ENCODE data around the gene SPATA9.

The SPATA9 gene

DNA sequence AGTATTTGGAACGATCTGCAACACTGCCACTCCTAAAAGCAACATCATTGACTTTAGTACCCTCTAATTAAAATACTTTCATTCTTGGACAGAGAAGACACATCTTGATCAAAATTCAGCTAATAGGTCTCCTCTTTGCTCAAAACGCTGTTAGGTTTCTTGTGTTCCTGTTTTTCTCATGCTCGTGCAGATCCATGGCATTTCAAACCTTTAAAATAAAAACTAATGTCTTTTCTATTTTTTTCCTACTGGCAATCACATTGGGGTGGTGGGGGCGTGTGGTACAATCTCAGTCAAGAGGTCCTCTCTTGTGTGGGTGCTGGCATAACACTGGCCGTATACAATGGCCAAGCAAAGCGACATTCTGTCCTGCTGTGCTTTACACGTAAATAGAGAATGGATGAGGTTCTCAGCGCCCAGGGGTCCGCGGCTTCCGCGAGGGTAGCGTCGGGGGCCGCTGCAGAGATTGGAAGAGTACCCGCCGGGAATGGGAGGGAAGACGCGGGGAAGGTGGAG lies 63.2 kb downstream of the SPATA9 start:
- DNase-seq (ENCODE audit: low spot score) = no peak

DNA sequence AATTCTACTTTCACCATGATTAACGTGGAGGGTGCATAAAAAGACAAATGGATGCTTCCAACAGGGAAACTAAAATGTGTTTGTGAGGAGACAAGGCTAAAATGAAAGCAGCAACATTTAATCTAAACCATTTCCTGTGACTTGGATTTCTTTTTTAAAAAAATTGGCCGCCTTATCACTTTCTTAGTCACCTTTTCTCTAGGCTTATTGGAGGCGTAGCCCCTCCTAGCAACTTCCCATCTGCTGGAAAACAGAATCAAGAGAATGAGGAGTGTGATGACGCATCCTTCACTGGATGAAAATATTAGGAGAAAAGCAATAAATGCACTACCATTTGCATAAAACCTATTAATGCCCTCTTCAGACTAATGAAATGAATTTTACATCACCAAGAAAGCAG lies 63.7 kb downstream of the SPATA9 start:
- peak; percentile 55 for DNase-seq (ENCODE audit: low spot score)

DNA sequence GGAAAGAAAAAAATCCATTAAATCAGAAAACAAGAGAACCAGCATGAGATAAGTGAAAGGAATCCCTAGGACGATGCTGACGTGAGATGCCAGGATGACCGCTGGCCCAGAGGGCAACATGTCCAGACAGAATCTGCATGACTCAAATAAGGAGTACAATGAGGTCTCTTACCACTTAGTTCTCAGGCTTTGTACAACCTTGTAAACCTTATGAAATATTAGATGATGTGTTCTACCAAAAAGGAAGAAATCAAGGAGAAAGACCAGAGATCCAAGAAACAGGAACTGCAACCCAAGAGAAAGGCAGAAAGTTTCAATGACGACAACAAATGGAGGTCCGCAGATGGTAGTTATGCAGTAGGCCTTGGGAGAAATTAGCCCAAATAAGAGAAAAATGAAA lies 65.7 kb downstream of the SPATA9 start:
- DNase-seq (ENCODE audit: low spot score) = no peak

DNA sequence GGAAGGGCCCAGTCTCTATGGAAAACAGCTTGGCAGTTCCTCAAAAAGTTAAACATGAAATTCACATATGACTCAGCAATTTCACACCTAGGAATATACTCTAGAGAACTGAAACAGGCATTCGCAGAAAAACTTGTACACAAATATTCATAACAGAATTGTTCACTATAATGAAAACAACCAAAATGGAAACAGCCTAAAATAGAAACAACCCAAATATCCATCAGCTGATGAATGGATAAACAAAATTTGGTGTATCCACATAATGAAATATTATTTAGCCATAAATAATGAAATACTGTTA lies 67.7 kb downstream of the SPATA9 start:
- DNase-seq (ENCODE audit: low spot score) = no peak

DNA sequence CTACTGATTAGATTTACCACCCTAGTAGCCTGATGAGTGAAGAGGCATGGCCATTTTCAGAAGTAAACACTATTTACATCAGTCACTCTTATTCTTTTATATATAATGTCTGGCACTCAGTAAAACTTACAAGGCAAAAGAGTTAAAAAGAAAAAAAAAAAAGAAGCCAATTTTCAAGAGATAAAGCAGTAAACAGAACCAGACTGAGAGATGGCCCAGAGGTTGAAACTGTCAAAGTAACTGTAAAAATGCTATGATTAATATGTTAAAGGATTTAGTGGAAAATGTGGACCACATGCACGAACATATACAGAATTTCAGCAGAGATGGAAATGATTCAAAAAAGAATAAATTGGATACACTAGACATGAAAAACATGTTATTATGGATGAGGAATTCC lies 69.3 kb downstream of the SPATA9 start:
- DNase-seq (ENCODE audit: low spot score) = no peak

DNA sequence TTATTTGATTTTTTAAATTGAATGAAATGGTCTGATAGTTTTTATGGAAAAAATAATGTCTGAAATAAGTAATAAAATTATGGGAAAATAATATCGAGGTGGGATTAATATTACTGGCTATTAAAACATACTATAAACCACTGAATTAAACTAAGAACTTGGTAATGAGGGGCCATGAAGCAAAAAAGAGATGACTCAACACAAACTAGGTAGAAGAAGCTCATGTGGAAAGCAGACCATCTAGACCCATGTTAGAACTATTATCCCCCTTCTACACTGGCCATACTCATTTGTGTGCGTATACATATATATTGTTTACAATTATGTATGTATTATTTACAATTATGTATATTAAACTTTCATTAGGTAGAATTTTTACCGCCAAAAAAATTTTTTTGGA lies 71.4 kb downstream of the SPATA9 start:
- DNase-seq (ENCODE audit: low spot score) = no peak

DNA sequence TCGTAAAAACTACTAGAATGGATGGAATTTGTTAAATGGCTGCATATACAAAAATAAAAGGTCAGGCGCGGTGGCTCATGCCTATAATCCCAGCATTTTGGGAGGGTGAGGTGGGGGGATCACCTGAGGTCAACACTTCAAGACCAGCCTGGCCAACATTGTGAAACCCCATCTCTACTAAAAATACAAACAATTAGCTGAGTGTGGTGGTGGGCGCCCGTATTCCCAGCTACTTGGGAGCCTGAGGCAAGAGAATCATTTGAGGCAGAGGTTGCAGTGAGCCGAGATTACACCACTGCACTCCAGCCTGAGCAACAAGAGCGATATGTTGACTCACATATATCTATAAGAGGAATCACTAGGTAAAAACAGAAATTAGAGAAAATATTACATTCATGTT lies 72.2 kb downstream of the SPATA9 start:
- DNase-seq (ENCODE audit: low spot score) = no peak

DNA sequence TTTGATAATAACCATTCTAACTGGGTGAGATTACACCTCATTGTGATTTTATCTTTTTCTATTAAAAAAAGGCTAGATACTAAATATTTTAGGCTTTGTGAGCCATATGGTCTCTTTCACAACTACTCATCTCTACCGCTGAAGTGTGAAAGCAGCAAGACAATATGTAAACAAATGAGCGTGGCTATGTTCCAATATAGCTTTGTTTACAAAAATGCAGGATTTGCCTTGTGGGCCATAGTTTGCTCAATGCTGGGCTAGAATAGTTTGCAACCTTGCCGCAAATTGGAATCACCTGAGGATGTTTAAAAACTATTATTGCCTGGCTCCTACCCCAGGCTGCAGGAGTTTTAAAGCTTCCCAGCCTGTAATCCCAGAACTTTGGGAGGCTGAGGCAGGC lies 73.1 kb downstream of the SPATA9 start:
- no peak for DNase-seq (ENCODE audit: low spot score)

Measured in kidney capillary endothelial cell (primary cell).